Left ventricle myocardium inferior (tissue), 1 donor: ENCODE results near the gene VTI1A. TPM values are rescaled to one million over a fixed set of nuclear protein-coding genes. Genes with fewer than 3 reads are reported as not detected.
A peak's percentile ranks its signal among the peaks of the same experiment; 100 is the strongest.

Source experiments
- DNase-seq: peaks from one replicate; pipeline ENCODE4 v3.0.0-alpha.2; 2020
- H3K27ac ChIP-seq: fragments of 200-600 bp; replicated peaks from 2 replicates; pipeline ENCODE4 v1.8.0; 2021
- H3K27me3 ChIP-seq: fragments of 200-600 bp; 2 replicates; pipeline ENCODE4 v1.8.0; 2021; ENCODE audit warnings: low read depth
- H3K36me3 ChIP-seq: fragments of 200-600 bp; 2 replicates; pipeline ENCODE4 v1.8.0; 2021
- H3K4me1 ChIP-seq: fragments of 200-600 bp; 2 replicates; pipeline ENCODE4 v1.8.0; 2021
- H3K4me3 ChIP-seq: fragments of 200-600 bp; 2 replicates; pipeline ENCODE4 v1.8.0; 2021; ENCODE audit warnings: mild to moderate bottlenecking, moderate library complexity
- H3K9me3 ChIP-seq: fragments of 200-600 bp; replicated peaks from 2 replicates; pipeline ENCODE4 v1.8.0; 2021
- CTCF ChIP-seq: fragments of 200-600 bp; IDR thresholded peaks from 2 replicates; pipeline ENCODE4 v1.8.0; 2021; ENCODE audit warnings: antibody characterized with exemption, mild to moderate bottlenecking, borderline replicate concordance
- intact Hi-C: fragments of 100-400 bp; cut with micrococcal nuclease; formaldehyde crosslinking; loops from one replicate; pipeline ENCODE4 v1.11.0; 2022
- total RNA-seq: library from RNA; stranded (reverse); fragmentation: NEBNext Ultra II Directional; extraction: Animal tissue kit (Norgen Biotek cat#: 25700); gene quantifications from one replicate; pipeline ENCODE4 v1.2.1, GENCODE V29; 2021
- donor health status: DM: no; HTN: yes; CAD: no; lungs with severe emphysema.

VTI1A gene
- total RNA-seq, 1 donor from 2014 or later, result 20.5 TPM

- Histone ChIP-seq H3K4me3 (no peak overlapping the region), H3K27ac (no peak overlapping the region)
- TF ChIP-seq CTCF, result no peak
Measured at GRCh38 chr10:112441520-112441919, 5.5 kb upstream of the VTI1A start.

DNA sequence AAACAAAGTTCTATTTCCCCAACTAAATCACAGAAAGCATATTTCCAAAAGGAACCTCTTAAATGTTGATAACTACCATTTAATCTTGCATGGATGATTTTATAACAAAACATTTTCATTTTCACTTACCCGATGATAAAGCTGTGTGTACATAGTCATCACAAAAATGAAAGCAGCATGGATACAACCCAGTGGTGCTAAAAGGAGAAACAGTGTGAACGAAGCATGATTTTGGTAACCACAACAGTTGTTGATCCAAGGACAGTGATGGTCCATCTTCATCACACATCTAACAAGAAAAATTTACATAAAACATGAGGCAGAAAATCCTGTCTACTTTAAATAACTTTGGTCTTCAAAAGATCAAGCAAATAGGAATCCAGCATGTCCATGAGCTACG, 5.0 kb upstream of the VTI1A start:
- no peaks in the 10 kb centered on the region for H3K9me3 ChIP-seq
- peaks cover 32% of the 10 kb centered on the region for H3K4me1 ChIP-seq
- TF ChIP-seq CTCF, result no peak
- intact Hi-C loops, result no loop called here
- H3K27ac ChIP-seq, result no peak overlapping the region
- H3K36me3 ChIP-seq, result peaks cover 83% of the 10 kb centered on the region
- H3K27me3 ChIP-seq, result no peaks in the 10 kb centered on the region
- no peak overlapping the region for H3K4me3 ChIP-seq
- no peak for DNase-seq

More at GRCh38 chr10:112441520-112441919, 5.5 kb upstream of the VTI1A start:
- Histone ChIP-seq H3K27me3 (no peaks in the 10 kb centered on the region), H3K9me3 (no peaks in the 10 kb centered on the region), H3K4me1 (peaks cover 27% of the 10 kb centered on the region), H3K36me3 (peaks cover 89% of the 10 kb centered on the region)
- no peak for DNase-seq
- intact Hi-C loops, result no loop called here

DNA sequence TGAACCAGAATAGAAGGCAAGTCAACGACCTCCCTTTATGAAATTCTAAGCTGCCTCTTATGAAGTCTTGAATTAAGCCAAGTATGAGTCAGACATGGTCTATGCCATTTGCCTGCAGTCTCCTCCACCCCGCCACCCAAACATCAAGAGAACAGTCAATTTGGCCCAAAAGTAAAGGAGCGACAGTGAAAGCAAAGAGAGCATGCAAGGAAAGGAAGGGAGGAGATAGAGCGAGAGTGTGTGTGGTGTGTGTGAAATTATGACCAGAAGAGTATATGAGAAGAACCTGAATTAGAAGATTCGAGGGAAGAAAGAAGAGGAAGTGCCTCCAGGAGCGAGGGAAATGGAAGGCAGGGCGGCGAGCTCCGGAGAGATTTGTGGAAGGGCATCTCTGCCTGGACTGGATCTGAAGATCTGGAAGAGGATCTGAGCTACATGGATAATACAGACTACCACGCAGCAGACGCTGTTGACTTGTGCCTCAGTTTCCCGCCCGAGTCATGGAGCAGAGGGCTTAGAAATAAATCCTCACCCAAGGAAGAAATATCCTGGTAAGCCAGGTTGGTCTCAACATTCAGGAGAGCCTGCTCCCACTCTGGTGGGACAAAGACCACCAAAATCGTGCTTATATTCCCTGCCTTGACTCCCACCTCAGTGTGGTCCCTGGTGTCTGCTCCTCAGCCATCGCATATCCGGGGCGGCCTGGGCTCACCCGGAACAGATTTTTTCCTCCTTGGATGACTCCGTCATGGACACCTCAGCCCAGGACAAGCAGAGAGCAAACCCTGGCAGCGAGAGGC, 760 bp upstream of the VTI1A start:
- Histone ChIP-seq H3K27me3 (no peaks in the 10 kb centered on the region), H3K4me1 (peaks cover 52% of the 10 kb centered on the region), H3K9me3 (no peaks in the 10 kb centered on the region), H3K27ac (peak overlapping the region; percentile 97), H3K4me3 (peak overlapping the region; percentile 94), H3K36me3 (peaks cover 50% of the 10 kb centered on the region)
- intact Hi-C loops, result no loop called here
- no peak for DNase-seq
- no peak for TF ChIP-seq CTCF

- Histone ChIP-seq H3K4me3 (peak overlapping the region; percentile 94), H3K27ac (peak overlapping the region; percentile 97), H3K36me3 (peaks cover 37% of the 10 kb centered on the region), H3K27me3 (no peaks in the 10 kb centered on the region), H3K9me3 (no peaks in the 10 kb centered on the region), H3K4me1 (peaks cover 52% of the 10 kb centered on the region)
- no peak for TF ChIP-seq CTCF
- intact Hi-C loops, result no loop called here
- no peak for DNase-seq
Measured at GRCh38 chr10:112447620-112447928, 559 bp downstream of the VTI1A start.

GRCh38 chr10:112448888-112449287, 1.9 kb downstream of the VTI1A start:
- no peaks in the 10 kb centered on the region for H3K27me3 ChIP-seq
- H3K4me1 ChIP-seq, result peaks cover 51% of the 10 kb centered on the region
- no peak overlapping the region for H3K4me3 ChIP-seq
- H3K36me3 ChIP-seq, result peaks cover 24% of the 10 kb centered on the region
- no peak overlapping the region for H3K27ac ChIP-seq
- DNase-seq, result no peak
- TF ChIP-seq CTCF, result no peak
- intact Hi-C loops, result no loop called here
- H3K9me3 ChIP-seq, result peaks cover 4% of the 10 kb centered on the region
